HG03045 (cell line): ENCODE results near the gene TFF2.
A peak's percentile ranks its signal among the peaks of the same experiment; 100 is the strongest.

ENCODE experiments used
- ATAC-seq: cut with Tn5 transposase; IDR thresholded peaks from one replicate; pipeline ENCODE4 v1.9.1; 2021; ENCODE audit warnings: mild to moderate bottlenecking, moderate library complexity; ENCODE audit not compliant: unreplicated experiment

Gene TFF2

GRCh38 chr21:42350927-42351426 is at the start of gene TFF2:
Gene TFF2 (minus strand): TSS chr21:42350994. CDS start chr21:42350957, 37 bp downstream.
- no peak for ATAC-seq

DNA sequence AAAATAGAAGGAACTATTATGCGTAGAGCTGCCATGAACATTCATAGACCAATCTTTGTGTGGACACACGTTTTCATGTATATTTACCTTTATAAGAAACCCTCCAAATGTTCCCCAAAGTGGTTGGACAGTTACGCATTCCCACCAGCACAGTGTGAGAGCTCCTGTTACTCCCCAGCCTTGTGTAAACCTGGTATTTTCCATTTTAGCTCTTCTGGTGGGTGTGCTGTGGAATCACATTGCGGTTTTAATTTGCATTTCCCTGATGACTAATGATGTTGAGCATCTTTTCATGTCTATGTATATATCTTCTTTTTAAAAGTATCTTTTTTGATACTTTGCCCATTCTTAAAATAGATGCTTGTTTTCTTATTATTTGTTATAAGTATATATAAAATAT is 49.7 kb upstream of the TFF2 start:
- no peak for ATAC-seq

GRCh38 chr21:42398436-42399028 is 47.7 kb upstream of the TFF2 start:
- ATAC-seq = no peak

GRCh38 chr21:42397746-42398394 is 47.1 kb upstream of the TFF2 start:
- no peak for ATAC-seq

DNA sequence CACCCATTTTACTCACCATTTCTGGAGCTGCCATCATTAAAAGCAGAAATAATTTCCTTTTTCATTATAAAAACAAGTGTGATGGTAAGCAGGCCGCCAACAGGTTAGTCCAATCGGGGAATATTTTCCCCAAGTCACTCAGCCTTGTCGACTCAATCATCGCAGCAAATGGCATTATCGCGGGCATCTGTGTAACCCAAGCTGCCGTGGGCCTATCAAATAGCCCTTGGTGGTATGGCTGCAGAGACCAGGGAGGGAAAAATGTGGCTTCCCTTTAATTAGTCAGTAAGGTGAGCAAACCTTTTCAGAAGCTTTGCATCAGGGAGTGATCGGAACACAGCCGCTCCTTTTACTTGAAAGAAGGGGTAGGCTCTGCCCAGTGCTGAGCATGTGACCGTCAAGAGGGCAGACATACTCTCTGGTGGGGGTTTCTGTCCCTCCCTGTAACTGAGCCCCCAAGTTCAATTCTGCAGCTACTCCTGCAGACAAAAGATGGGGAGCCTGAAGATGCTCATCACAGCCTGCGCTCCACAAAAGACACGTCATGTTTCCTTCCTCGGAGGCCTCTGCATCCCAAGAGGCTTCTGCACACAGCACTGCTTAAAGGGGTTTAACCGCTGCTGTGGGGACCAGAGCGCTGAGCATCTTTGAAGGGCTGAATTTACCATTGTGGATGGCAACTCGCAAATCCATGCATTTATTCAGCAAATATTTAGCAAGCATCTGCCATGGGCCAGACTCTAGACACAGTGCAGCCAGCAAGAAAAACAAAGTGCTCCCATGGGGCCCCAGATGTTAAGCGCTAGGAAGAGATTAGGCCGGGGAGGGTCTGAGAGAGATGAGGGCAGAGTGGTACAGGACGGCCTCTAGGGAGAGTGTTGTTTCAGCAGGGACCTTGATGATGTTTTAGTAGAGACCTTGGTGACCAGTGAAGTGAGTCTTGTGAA is 46.3 kb upstream of the TFF2 start:
- ATAC-seq = no peak

DNA sequence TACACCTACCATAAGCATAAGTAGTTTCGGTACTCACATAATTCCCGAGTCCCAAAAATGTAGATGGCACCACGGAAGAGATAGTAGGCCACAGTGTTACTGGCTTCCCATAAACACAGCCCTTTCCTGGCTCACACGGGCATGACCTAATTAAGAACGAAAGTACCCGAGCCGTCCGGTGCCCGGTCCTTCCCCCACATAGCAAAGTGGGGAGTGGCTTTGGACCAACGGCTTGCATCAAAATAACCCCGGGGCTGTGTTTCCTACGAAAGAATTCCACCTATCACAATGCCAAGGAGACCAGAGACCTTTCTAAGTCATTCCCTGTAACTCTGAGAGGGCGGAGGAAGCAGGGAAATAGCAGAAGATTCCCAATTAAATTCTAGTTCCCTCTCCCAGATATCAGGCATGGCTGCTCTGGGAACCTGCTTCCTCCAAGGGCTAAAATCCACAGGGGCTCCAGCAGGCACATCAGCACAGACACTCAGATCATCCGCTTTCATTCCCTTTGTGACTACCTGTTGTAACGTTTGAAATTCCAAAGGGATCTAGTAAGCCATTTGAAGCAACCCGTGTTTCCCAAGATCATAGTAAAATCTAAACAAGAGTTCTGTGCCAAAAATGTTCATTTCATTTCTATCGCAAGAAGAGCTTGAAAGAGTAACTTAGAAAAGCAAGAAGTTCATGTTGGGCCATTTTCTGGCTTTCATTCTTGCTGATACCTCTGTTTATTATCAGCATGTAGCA is 45.3 kb upstream of the TFF2 start, which contains the start of gene TMPRSS3:
Gene TMPRSS3 (minus strand): TSS at position 148 of the 747 bp plus-strand sequence. CDS start 635 bp downstream, outside the sequence.
- no peak for ATAC-seq

DNA sequence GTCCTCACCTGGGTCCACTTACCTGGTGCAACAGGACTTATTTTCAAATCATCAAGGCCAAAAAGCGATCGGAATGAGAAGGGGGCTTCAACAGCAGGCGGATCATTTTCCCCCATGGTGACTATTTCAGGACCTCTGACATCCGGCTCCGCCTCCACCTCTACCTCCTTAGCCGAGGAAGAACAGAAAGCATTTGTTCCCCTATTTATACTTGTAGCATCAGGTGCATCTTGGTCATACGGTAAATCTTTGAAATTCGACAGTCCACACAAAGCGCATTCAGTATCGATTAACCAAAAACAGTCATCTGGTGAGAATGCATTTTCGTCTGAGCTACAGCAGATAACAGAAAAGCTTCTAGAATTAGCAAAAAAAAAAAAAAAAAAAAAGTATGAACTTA is 44.5 kb upstream of the TFF2 start:
- no peak for ATAC-seq

GRCh38 chr21:42393443-42393950 is 42.7 kb upstream of the TFF2 start:
- no peak for ATAC-seq

- peak; percentile 57 for ATAC-seq
These were observed 42.1 kb upstream of the TFF2 start for GRCh38 chr21:42392731-42393442.

DNA sequence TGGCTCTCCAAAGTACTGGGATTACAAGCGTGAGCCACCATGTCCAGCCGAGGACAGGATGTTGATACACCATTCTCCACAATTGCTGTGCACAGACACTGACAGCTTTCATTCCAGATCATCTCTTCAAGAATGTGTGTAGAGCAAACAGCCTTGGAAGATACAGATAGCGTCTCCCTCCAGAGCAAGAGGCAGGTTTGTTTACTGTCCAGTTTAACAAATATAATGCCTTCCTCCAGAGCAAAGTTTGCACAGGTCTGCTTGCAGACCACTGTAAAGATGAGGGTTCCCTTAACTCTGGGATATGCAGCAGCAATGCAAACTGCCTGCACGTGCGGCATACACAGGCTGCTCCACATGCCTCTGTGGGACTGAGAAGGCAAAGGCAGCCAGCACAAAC is 40.5 kb upstream of the TFF2 start:
- ATAC-seq = no peak

DNA sequence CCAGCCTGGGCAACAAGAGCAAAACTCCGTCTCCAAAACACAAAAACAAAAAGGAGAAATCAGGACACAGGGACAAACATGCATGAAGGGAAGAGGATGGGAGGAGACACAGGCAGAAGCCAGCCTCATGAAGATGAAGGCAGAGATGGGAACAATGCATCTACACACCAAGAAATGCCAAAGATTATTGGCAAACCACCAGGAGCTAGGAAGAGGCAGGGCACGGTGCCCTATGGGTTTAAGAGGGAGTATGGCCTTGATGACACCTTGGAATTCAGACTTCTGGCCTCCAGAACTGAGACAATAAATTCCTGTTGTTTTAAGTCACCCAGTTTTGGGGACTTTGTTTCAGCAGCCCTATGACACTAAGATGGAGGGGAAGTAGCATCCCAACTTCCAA is 39.9 kb upstream of the TFF2 start:
- no peak for ATAC-seq

GRCh38 chr21:42390193-42390592 is 39.4 kb upstream of the TFF2 start:
- no peak for ATAC-seq

DNA sequence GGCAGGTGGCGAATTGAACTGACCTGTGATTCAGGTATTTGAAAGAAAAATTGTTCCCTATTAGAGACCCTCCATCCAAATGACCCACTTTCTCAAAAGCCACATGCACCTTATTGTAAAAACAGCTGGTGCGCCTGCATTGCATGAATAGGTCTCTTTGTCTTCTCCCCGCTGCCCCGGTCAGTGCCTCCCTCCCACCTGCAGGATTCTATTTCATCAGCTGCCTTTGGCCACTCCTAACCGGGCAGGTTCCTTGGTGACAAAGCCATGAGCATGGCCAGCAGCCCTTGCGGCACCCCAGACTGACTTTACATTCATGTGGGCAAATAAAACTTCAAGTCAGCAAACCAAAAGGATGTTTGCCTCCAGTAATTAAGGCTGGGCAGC is 38.6 kb upstream of the TFF2 start:
- ATAC-seq = no peak

DNA sequence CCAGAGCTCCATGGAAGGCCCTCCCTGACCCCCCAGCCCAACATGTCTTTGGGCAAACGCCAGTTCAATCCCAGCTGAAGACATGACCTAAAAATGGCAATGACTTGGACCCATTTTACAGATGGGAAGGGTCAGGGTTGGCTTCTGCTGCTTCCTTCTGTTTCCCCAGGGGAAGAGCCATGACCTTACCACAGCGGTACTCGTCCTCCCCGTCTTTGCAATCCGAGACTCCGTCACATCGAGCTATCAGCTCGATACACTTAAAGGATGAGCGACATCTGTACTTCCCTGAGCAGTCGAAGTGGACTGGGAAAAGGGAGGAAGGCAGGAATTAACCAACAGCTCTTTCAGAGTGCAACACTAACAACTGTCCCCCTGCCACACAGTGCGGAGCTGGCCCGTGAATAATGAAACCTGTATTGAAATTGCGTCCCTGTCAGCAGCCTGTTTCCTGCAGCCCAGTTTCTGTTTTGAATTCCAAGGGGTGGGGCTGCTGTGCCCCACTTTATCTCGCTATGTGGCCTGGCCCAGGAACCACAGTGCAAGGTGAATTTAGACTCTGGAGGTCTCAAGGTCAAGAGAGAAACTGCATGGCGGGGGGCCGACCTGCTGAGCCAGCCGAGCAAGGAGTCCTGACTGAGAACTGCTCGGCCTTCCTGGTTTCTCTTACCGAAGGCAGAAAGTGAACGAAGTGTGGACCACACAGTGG is 38.1 kb upstream of the TFF2 start:
- ATAC-seq = no peak

GRCh38 chr21:42387843-42388340 is 37.1 kb upstream of the TFF2 start:
- no peak for ATAC-seq

DNA sequence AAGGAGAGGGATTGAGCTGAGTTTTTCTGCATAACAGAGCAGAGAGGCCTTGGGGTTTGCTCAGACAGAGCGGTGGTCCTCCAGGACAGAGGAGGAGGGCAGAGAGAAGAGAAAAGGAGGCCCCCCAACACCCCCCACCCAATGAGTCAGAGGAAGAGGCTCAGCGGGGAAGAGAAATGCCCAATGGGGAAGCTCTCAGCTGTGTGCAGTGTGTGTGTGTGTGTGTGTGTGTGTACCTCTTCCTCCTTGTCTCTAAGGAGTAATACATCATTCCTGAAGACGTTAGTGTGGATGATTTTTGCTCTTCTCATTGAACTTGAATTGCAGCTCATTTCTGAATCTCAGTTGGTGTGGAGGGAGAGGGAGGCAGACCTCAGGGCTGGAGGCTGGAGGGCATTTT is 36.4 kb upstream of the TFF2 start:
- ATAC-seq = no peak

DNA sequence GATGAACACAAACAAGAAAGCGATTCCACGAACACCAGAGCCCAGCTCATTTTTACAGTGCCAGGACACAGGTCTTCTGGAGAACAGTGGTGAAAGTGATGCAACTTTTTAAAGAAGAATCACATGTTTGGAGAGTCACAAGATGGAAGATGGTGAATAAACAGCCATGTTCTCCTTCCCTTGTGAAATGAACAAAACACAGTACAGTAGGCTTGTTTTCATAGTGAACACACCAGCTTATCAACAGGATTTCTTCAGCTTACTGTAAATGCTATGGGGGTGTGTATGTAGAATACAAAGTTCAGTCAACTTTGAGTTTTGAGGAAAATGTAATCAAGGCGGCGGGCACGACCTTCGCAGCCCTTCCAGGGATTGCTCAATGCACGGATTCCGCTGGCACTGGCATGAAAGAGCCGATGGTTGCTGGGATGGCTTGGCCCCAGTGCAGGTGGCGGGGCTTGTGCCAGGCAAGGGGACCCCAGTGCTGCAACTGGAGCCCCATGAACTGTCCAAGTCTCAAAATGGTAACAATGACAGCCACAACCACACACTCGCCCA is 35.3 kb upstream of the TFF2 start:
- ATAC-seq = no peak

GRCh38 chr21:42385619-42386018 is 34.8 kb upstream of the TFF2 start:
- no peak for ATAC-seq

GRCh38 chr21:42384989-42385388 is 34.2 kb upstream of the TFF2 start:
- ATAC-seq = no peak
